Sigmoid colon (tissue), 4 donors: ENCODE results near the gene UGT3A1.

Source experiments
- CTCF ChIP-seq, 4 experiments: fragments of 450-650 bp in 3 of 4; fragments of 200-600 bp in 1 of 4; IDR thresholded peaks; one replicate each; pipeline ENCODE4 v1.5.1; 2016 to 2019; ENCODE audit warnings: antibody characterized with exemption in 4 of 4, mild to moderate bottlenecking in 3 of 4, moderate library complexity in 2 of 4
- EP300 ChIP-seq, 4 donors: sonication (generic); formaldehyde crosslinking; IDR thresholded peaks; one replicate each; pipeline ENCODE4 v1.6.1; 2017; ENCODE audit warnings: antibody characterized with exemption in 4 of 4
- POLR2A ChIP-seq, 2 donors: fragments of 450-650 bp; IDR thresholded peaks; one replicate each; pipeline ENCODE4 v1.6.1; 2016; ENCODE audit warnings: antibody characterized with exemption in 2 of 2, mild to moderate bottlenecking in 2 of 2, moderate library complexity in 2 of 2
- POLR2AphosphoS5 ChIP-seq, 4 donors: sonication (generic); formaldehyde crosslinking; IDR thresholded peaks; one replicate each; pipeline ENCODE4 v1.6.1; 2017; ENCODE audit warnings: antibody characterized with exemption in 4 of 4

- TF ChIP-seq CTCF (IDR thresholded peaks at IDR 0.05): no peak
- no peak for TF ChIP-seq EP300 (IDR thresholded peaks at IDR 0.05)
- no peak for TF ChIP-seq POLR2A (IDR thresholded peaks at IDR 0.05)
- no peak for TF ChIP-seq POLR2AphosphoS5 (IDR thresholded peaks at IDR 0.05)
These were observed 38.7 kb upstream of the UGT3A1 start for GRCh38 chr5:36029914-36030313.
